Activated CD8-positive, alpha-beta memory T cell treated with anti-CD3 and anti-CD28 coated beads for 1 hour (primary cell): ENCODE results near the gene KPTN.

Source experiments
- DNase-seq, 2 donors: peaks; one replicate each; pipeline ENCODE4 v3.0.0-alpha.2; 2020; ENCODE audit warnings: low read depth in 1 of 2; ENCODE audit errors: extremely low read depth in 1 of 2

The KPTN gene

DNA sequence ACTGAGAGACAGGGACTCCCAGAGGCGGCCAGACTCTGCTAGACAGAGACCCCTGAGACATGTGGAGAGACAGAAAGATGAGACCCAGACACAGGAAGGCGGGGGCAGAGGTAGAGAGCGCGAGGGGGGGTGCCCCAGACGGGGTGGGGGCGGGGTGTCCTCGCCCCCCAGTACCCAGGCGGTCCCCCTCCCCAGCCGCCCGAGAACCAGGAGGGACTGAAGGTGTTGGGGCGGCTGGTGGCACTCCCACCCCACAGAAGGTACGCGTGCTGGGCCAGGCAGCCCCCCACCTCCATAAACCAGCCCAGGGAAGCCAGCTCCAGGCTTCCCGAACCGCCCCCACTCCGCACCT, 12.7 kb downstream of the KPTN start:
- DNase-seq = no peak

DNA sequence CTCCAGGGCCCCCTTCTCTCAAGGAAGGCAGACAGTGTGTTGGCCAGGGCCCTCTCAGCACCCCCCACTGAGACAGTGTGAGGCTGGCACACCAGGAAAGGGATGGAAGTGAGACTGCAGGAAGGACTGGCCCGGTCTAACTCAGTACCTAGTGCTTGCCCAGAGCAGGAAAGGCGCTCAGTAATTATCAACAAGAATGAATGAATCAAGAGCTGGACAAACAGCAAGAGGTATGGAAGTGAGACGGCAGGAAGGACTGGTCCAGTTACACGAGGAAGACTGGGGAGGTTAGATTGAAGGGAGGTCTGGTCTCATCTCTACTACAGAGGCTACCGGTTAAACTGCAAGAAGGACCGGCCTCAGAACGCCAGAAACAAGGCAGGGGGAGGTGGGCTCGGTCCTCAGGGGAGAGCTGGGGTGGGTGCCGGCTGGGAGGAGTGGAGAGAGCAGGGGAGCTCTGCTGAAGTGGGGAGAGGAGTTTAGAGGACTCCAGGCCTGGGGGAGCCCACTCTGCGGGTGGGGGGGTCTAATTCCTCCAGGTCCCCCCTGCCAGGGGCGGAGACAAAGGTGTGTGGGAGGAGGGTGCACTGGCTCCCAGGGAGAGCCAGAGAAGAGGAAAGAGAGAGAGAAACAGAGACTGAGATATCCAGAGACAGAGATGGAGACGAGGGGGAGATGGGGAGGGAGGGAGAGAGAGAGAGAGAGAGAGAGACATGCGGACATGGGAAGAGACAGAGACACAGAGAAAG, 13.4 kb downstream of the KPTN start:
- DNase-seq = no peak

DNA sequence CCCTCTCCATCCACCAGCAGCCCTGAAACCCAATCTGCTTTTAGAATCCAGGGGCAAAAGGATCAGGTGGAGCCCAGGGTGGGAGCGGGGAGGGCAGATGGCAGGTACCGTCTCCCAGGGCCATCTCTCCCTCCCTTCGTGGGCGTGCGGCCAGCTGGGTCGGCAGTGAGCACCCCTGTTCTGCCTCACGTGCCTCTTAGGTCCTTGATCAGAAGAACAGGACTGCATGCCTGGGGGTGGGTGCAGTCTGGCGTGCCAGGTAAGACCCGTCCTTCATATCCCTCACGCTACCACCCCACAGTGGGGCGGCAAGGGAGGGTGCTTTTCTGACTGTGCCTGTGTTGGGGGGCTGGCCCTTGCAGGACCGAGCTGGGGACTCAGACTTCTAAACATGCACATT, 14.3 kb downstream of the KPTN start:
- DNase-seq = no peak

DNA sequence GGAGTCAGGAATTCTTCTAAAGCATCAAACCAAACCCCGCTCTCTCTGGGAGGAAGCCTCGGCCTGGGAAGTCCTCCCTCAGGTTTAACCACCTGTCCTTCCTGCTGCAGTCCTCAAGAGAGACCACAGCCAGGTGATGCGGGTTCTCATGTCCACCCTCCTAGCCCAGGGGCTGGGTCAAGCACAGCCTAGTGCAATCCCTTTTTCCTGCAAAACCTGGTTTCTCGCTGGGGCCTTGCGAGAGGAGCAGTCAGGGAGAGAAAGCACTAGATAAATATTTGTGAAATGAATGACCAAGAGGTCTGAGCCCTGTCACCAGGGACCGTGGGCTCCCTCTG, 14.7 kb downstream of the KPTN start:
- no peak for DNase-seq

DNA sequence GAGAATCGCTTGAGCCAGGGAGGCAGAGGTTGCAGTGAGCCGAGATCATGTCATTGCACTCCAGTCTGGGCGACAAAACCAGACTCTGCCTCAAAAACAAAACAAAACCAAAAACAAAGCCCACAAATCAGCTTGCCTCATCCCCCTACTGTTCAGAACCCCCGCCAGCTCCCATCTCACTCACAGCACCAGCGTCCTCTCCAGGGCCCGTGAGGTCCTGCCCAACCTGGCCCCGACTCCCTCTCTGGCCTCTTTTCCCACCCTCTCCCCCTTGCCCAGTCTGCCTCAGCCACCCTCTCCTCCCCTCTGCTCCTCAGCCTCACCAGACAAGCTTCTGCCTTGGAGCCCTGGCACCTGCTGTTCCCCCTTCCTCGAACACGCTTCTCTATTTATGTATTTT, 16.1 kb downstream of the KPTN start:
- DNase-seq = no peak

DNA sequence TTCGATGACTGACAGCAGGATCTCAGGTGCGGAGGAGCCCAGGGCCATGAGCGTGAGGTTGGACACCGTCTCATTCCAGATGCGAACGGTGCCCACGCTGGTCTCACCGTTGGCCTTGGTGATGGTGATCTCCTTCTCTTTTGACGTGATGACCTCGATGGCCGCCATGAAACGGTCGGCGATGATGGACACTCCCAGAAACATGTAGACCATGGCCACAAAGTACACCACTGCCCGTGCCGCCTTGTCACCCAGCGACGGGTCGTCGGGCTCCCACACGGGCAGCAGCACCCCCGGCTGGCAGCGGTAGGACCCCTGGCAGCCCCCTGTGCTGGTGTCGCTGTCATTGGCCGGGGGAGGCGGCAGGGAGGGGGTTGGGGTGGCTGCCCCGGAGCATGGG, 18.1 kb downstream of the KPTN start:
- DNase-seq = no peak

DNA sequence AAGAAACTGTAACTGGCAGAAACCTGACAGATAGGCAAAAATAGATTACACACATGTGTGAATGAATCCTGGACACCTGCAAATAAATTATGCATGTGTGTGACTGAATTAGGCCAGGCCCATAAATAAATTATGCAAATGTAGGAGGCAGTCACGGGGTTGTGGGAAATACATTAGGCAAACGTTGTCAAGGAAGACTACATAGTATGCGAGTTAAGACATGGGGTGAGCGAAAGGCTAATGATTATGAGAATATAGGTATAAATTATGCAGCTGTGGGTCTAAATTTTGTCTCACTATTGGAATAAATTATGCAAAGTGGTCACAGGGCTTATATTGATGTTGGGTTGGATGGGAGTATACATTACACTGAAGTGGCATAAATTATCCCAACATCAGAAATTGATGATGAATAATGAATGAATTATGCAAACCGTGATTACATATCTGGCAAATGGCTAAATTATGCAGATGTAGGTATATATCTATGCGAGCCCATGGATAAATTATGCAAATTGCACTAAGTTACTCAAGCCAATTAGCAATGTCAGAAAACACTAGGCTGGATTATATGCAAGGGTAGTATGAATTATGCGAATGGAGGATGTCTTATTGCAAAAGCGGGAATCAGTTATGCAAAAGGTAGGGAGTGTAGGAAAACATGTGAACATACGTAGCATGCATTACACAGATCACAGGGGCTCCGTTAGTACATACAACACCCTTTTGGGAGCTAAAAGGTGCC, 19.2 kb downstream of the KPTN start:
- DNase-seq = no peak

DNA sequence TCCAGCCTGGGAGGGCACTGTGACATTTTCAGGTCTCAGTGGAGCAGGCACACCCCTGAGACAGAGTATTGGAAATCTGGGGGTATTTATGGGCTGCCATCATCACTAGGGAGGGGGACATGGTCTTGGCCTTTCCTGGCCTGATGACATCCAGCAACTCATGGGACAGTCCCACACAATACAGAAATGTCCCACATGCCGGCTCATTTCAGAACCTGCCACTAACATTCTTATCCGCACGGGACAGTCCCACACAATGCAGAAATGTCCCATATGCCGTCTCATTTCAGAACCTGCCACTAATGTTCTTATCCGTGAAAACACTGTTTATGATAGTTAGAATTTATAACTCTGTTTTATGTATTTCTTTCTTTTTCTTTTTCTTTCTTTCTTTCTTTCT, 22.1 kb downstream of the KPTN start:
- DNase-seq = no peak

DNA sequence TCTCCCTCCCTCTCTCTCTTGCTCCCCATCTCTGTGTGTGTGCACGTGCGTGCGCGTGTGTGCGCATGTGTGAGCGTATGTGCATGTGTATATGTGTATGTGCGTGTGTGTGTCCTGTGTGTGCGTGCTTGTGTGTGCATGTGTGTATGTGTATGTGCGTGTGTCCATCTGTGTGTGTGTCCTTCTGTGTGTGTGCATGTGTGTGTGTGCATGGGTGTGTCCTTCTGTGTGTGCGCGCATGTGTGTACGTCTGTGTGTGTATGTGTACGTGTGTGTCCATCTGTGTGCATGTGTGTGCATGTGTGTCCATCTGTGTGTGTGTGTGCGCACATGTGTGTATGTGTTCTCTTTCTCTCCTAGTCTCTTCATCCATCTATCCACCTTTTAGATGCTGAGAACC, 24.5 kb downstream of the KPTN start:
- DNase-seq = no peak

DNA sequence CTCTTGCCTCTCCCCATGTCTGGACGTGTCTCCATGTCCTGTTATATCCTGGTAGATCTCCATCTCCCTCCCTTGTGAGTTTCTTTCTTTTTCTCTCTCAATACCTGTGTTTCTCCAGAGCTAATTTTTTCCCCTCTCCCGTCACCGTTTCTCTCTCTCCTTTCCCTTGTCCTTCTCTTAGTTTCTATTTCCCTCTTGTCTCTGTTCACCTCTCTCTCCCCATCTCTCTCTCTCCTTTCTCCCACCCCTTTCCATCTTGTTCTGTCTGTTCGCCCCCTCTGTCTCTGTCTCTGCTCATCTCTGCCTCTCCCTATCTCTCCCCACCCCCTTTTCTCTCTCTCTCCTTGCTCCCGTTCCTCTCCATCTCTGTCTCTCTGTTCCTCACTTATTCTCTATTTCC, 25.3 kb downstream of the KPTN start:
- DNase-seq = no peak

DNA sequence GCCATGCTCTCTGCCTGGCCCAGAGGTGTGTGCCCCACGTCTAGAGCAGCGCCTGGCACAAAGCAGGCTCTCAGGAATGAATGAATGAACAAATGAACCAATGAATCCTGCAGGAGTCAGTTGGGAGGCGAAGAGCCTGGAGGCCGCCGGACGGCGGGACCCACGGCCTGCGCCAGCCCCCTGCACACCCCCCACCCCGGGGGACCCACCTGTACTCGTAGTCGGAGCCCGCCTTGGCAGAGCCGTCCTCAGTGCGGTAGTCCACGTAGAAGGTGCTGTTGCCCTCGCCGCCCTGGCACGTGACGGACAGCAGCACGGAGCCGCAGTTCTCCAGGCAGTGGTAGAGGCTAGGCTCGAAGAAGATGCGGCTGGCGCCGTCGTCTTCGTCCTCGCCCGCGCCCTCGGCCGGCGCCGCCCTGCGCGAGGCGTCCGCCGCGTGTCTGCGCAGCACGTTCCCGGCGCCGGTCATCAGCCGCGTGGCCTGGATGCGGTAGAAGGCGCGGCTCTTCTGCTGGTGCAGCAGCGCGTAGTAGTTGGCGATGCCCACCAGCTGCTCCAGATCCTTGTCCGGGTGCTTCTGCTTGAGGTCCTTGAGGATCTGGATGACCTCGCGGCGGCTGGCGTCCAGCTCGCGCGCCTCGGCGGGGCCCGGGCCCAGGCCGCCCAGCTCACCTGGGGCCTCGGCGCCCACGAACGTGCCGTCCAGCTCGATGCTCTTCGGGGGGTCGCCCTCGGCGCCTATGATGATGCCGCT, 27.1 kb downstream of the KPTN start:
- DNase-seq = no peak

DNA sequence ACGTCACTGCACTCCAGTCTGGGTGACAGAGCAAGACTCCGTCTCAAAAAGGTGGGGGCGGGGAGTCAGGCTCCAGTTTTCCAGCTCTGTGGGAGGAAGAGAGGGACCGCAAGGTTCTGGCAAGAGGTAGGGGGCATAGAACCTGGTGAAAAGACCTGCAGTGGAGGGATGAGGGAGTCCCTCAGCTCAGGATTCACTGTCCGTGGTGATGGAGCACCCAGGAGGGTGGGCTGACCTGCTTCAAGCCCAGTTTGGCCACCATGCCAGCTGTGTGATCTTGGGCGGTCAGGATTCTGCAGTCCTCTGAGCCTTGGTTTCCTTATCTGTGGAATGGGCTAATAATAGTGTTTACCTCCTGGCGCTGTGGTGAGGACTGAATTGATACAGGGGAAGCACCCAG, 33.5 kb downstream of the KPTN start:
- DNase-seq = no peak

DNA sequence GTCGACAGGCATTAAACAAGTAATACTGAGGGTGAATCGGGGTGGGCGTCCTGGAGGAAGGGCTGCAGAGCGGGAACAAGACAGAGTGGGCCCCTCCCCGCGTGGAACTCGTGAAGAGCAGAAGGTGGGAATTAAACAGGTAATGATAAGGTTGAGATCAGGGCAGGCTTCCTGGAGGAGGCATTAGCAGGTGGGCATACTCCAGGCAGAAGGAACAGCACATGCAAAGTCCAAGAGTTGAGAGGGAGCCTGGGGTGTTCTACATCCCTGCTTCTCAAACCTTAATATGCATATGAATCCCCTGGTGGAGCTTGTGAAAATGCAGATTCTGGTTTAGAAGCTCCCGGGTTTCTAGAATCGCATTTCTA, 35.7 kb downstream of the KPTN start:
- no peak for DNase-seq

DNA sequence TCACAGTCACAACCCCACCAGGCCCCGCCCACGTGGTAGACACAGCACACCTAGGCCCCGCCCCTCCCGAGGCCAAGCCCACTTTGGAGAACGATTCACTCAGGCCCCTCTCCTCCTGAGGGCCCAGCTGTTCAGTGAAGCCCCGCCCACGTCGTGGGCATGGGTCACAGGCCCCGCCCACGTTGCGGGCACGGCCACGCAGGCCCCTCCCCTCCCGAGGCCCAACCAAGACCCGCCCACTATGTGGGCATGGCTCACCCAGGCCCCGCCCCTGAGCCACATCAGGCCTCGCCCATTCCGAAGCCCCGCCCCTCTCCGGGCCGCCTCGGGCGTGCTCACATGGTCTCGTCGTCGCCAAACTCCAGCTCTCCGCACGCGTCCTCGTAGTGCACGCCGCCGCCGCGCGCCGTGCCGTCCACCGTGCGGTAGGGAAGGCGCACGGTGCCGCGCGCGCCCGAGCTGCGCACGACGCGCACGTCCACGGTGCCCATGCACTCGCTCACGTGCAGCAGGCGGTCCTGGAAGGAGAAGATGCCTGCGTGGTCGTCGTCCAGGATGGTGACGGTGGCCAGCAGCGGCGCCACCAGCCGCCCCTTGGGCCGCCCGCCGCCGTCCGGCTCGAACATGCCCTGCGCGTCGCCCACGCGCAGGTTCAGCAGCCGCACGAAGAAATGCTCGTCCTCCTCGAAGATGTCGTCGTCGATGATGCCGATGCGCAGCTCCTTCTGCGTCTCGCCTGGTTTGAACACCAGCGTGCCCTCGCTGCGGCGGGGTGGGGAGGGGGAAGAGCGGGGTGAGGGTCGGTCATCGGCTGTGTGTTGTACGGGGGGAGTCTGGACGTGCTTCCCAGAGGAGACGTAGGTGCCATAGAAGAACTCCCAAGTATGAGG, 36.3 kb downstream of the KPTN start:
- DNase-seq = peak in 1 of 2 donors; percentile 19

DNA sequence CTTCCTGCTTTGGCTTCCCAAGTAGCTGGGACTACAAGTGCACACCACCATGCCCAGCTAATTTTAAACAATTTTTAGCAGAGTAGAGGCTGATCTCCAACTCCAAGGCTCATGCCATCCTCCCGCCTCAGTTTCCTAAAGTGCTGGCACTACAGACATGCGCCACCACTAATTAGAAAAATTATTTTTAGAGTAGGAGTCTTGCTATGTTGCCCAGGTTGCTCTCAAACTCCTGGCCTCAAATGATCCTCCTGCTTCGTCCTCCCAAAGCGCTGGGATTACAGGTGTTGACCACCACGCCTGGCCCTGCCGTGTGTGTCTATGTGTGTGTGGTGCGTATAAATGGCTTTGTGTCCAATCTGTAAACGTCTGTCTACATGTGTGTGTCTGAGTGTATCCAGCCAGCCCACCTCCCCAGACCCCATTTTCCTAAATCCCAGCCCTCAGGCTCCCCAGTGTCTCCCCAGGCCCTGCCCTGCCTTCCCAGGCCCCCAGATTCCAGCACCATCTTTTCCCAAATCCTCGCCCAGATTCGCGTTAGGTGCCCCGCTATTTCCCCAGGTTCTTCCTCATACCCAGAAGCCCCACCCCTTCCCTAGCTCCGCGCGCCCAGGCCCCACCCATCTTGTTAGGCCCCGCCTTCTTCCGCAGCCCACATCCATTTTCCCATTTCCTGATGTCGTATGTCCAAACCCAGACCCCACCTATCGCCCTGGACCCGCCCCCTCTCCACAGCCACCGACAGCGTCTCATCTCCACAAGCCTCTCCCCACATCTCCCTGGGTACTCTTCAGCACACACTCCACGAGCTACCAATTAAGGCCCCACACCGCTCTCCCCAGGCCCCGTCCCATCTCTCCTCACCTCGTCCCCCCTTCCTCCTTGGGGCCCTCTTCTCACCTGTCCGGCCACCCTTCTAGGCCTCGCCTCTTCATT, 37.2 kb downstream of the KPTN start:
- no peak for DNase-seq

DNA sequence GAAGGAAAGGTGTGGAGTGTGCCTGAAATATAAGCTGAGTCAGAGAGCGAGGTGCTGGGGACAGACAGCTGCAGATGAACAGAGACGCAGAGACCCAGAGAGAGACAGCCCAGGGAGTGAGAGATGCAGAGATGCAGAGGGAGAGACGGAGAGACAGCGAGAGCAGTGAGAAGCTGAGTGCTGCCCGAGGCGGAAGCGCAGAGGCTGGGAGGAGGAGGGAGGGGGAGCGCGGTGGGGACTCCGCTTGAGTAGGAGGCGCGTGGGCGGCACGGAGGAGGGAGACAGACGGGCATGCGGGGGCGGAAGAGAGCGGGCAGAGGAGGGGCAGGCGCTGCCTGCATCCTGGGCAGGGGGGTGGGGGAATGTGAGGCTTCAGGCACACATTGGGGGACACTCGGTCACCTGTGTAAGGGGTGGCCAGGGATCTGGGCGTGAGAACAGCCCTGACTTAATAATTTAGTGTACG, 38.0 kb downstream of the KPTN start:
- peak; percentile 34 to 70 for DNase-seq

DNA sequence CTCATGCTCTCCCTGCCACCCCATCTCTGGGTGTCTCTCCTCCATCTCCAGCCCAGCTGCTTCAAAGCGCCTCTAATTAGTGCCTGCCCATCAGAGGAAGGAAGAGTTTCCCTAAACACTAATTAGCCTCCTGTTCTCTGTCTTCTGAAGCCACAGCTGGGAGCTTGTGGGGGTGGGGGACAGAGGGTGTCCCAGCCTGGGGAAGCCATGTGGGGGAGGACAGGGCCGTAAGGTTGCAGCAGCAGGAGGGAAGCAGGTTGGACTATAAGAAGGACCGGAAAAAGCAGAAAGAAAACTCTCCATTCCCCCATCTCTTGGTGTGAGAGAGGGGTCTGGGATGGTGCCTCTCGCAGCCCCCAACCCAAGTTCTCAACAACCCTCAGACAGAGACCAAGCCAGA, 38.5 kb downstream of the KPTN start:
- no peak for DNase-seq

DNA sequence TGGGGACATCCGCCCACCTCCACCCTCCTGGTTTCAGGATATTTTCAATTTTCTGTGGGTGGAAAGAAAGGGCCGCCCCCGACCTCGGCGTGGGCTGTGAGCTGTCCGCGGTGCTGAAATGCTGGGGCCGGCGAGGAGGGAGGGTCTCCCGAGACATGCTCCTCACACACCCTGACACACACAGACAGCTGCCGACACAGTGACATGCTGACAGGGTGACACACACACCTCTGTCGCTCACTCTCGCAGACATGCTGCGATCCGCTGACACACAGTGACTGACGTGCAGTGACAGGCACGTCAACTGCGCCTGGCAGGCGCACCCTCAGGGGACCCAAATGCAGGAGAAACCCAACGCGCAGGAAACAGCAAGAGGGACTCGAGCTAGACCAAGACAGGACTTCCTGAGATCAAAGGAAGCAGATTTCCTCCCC, 39.6 kb downstream of the KPTN start:
- DNase-seq = peak in 1 of 2 donors; percentile 15

DNA sequence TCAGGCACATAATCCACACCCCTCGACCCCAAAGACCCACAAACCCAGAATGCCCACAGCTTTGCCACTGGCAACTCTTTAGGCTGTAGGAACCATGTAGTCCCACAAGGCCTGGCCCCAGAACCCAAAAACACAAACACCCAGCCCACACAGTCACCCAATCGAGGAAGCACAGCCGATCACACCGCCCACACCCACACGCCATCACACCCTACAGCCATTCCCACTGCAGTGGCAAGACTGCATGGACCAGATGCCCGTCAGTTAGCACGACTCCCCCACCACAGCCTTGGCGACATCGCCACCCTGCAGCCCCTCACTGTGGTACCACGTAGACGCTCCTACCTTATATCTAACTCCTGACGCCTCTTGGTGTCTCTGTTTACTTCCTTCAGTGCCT, 40.7 kb downstream of the KPTN start:
- DNase-seq = no peak

DNA sequence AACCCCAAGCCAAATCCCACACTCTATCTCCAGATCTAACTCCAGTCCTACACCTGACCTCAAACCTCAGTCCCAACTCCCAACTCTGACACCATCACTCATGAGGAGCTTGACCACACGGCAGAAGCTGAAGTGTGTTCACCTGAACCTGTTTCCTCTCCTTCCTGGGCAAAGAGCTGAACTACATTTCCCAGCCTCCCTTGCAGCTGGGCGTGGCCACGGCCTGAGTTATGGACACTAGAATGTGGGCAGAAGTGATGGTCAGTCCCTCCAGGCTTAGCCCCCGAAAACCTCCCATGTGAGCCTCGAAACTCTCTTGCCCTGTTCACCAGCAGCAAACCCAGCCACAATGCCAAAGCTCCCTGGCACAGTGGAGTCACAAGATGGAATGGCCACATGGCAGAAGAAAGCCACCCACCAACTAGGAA, 45.2 kb downstream of the KPTN start:
- no peak for DNase-seq
